ENCODE measurements around the gene OR7A5.
"Not testable (repeated sequence)": the region's sequence is repeated elsewhere in the genome, so short reads cannot be mapped to it uniquely, and the experiment has no call there.

Gene OR7A5

GRCh38 chr19:14809272-14810057, 25.5 kb downstream of the OR7A5 start:
- H3K4me3 ChIP-seq (ENCODE audit: low read length): no peak overlapping the region
- TF ChIP-seq ZNF274 (IDR thresholded peaks at IDR 0.05; ENCODE audit: low read depth, low read length): no peak

DNA sequence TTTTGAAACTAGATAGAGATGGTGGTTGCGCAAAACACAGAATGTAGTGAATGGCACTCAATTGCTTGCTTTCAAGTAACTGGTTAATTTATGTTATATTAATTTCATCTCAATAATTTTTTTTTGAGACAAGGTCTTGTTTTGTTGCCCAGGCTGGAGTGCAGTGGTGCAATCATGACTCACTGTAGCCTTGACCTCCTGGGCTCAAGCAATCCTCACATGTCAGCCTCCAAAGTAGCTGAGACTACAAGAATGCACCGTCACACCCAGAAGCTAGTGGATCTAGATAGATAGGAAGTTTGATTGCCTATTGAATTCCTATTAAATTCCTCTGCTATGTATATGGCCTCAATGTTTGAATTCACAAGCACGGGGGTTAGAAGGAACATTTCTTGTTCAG, 30.2 kb downstream of the OR7A5 start:
- no peak overlapping the region for H3K4me3 ChIP-seq (ENCODE audit: low read length)
- TF ChIP-seq ZNF274 (IDR thresholded peaks at IDR 0.05; ENCODE audit: low read depth, low read length): no peak

DNA sequence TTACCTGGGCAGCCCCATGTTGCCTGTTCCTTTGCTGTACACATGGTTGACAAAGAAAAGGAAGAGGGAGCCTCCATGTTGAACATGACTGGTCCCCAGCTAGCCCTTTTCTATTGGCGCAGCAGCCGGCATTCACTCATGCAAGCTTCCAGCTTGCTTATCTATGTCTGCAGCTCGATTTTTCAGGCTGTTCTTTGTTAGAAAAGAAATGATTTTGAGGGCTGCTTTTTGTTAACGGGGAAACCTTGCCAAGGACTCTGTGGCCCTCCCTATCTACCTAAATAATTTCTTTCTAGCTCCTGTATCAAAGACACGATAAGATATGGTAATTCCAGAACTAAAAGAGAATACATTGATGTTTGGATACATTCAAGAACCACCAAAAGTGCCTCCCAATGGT, 36.2 kb downstream of the OR7A5 start:
- H3K4me3 ChIP-seq (ENCODE audit: low read length): no peak overlapping the region
- TF ChIP-seq ZNF274 (IDR thresholded peaks at IDR 0.05; ENCODE audit: low read depth, low read length): no peak

DNA sequence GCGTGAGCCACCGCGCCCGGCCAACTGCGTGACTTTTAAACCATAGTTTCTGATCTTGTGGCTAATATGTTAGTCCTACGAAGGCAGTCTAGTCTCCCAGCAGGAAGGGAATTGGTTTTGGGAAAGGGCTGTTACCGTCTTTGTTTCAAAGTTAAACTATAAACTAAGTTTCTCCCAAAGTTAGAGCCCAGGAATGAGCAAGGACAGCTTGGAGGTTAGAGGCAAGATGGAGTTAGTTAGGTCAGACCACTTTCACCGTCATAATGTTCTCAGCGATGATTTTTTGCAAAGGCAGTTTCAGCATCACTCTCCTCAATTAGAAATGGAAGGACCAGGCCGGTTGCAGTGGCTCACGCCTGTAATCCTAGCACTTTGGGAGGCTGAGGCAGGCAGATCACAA, 39.0 kb downstream of the OR7A5 start:
- H3K4me3 ChIP-seq (ENCODE audit: low read length): no peak overlapping the region
- no peak for TF ChIP-seq ZNF274 (IDR thresholded peaks at IDR 0.05; ENCODE audit: low read depth, low read length)

DNA sequence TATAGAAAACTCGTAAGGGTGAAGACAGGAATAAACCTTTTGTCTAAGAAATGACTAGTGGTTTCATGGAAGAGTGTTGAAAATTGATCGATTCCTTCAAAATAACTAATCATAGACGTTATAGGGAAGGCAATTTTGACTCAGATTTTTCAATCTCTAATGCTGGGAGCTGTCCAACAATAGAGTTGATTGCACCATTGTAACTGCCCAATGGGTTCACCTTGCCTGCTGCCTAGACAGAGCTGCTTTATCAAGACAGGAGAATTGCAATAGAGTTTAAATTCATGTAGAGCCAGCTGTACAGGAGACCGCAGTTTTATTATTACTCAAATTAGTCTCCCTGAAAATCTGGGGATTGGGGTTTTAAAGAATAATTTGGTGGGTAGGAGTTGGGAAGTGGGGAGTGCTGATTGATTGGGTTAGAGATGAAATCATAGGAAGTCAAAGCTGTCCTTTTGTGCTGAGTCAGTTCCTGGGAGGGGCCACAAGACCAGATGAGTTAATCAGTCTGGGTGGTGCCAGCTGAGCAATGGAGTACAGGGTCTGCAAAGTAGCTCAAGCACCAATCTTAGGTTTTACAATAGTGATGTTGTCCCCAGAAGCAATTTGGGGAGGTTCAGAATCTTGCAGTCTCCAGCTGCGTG, 39.8 kb downstream of the OR7A5 start:
- no peak overlapping the region for H3K4me3 ChIP-seq (ENCODE audit: low read length)
- TF ChIP-seq ZNF274 (IDR thresholded peaks at IDR 0.05; ENCODE audit: low read depth, low read length): no peak

DNA sequence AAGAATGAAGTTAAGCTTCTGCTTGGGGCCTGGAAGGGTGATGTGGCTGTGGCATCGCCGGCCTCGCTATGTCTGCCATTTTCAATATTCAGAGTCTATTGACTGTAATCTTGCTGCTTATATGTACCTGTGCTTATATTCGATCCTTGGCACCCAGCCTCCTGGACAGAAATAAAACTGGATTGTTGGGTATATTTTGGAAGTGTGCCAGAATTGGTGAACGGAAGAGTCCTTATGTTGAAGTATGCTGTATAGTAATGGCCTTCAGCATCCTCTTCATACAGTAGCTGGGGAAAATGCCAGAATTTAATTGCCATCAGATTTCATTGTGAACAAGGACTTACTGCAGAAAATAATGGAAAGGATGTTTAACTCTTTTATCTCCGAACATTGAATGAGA, 42.7 kb downstream of the OR7A5 start:
- H3K4me3 ChIP-seq (ENCODE audit: low read length): not testable (repeated sequence)

DNA sequence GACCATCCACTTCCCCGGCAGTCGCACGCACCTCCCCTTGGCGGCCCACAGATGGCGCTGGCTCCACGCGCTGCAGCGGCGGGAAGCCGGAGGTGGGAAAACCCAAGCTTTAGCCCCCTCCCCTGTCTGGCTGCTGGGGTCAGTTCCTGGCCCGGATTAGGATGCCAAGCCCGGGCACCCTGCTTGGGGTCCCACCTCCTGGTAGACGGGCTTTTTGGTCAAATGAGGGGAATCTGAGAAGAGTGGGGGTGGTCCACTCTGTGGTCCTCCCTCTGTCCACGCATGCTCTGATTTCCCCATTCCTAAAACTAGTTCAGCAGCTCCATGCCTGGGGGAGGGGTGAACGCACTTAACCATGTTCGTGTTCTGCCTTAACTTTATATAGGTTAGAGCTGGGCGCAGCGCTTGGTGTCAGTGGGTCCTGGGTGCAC, 48.5 kb downstream of the OR7A5 start:
- TF ChIP-seq ZNF274 (IDR thresholded peaks at IDR 0.05; ENCODE audit: low read depth, low read length): no peak
- H3K4me3 ChIP-seq (ENCODE audit: low read length): no peak overlapping the region

- not testable (repeated sequence) for H3K4me3 ChIP-seq (ENCODE audit: low read length)
These were observed 49.7 kb downstream of the OR7A5 start for GRCh38 chr19:14785102-14785793.

- H3K4me3 ChIP-seq (ENCODE audit: low read length): not testable (repeated sequence)
These were observed 50.3 kb downstream of the OR7A5 start for GRCh38 chr19:14784730-14785101.

DNA sequence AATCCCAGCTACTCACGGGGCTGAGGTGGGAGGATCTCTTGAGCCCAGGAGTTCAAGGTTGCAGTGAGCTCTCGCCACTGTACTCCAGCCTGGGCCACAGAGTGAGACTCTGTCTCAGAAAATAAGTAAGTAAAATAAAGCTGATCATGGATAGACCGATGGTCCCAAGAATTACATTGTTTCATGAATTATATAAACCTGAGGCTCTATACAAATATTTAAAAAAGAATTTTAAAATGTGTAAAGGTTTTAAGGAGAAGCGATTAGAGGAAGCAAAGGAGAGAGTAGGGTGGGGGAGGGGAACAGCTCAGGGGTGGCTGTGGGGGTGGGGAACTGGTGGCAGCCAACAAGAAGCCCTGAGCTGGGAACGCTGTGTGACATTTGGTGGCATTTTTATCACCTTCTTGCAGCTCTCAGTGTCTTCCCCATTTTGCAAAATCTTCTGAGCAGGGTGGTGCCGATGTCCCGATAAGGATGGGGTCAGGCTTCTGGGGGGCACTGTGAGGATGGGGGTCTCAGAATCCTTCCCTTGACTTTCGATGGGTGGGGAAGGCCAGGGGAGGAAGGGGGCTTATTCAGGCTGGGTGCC, 51.5 kb downstream of the OR7A5 start:
- H3K4me3 ChIP-seq (ENCODE audit: low read length): not testable (repeated sequence)

DNA sequence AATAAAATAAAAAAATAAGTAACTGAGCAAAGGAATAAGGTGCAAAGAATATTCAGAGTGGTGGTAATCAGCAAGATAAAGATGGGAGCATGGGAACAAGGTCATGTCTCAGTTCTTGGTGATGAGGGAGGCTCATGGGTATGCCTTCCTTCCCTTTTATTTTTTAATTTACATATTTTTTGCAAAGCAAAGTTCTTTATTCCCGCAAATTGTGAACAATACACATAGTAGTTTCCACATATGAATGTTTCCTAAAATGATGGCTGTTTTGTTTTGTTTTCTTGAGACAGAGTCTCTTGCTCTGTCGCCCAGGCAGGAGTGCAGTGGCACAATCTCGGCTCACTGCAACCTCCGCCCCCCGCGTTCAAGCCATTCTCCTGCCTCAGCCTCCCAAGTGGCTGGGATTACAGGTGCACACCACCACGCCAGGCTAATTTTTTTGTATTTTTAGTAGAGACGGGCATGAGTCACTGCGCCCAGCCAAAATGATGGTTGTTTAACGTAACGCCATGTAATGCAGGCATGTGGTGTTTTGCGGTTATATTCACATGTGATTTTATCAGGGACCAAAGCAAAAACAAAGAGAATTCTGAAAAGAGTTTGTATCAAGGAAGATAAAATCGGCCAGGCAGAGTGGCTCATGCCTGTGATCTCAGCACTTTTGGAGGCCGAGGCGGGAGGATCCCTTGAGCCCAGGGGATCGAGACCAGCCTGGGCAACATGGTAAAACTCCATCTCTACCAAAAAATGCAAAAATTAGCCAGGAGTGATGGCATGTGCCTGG, 52.2 kb downstream of the OR7A5 start:
- no peak overlapping the region for H3K4me3 ChIP-seq (ENCODE audit: low read length)
- TF ChIP-seq ZNF274 (IDR thresholded peaks at IDR 0.05; ENCODE audit: low read depth, low read length): no peak

DNA sequence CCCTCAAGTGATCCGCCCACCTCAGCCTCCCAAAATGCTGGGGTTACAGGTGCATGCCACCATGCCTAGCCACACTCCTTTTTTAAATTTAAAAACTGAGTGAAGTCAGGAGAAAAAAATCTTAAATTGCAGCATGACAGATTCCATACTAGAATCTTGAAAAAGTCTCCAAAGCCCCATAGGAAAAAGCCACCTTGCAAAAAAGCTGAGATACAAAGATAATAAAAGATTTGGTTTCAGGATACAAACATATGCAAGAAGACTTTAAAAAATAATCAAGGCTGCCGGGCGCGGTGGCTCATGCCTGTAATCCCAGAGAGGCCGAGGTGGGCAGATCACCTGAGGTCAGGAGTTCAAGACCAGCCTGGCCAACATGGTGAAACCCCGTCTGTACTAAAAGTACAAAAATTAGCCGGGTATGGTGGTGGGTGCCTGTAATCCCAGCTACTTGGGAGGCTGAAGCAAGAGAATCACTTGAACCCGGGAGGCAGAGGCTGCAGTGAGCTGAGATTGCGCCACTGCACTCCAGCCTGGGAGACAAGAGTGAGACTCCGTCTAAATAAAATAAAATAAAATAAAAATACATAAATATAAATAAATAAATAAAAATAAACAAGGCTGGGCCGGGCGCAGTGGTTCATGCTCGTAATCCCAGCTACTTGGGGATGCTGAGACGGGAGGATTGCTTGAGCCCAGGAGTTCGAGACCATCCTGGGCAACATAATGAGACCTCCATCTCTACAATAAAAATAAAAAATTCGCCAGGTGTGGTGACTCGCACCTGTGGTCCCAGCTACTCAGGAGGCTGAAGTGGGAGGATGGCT, 53.1 kb downstream of the OR7A5 start:
- H3K4me3 ChIP-seq (ENCODE audit: low read length): not testable (repeated sequence)

DNA sequence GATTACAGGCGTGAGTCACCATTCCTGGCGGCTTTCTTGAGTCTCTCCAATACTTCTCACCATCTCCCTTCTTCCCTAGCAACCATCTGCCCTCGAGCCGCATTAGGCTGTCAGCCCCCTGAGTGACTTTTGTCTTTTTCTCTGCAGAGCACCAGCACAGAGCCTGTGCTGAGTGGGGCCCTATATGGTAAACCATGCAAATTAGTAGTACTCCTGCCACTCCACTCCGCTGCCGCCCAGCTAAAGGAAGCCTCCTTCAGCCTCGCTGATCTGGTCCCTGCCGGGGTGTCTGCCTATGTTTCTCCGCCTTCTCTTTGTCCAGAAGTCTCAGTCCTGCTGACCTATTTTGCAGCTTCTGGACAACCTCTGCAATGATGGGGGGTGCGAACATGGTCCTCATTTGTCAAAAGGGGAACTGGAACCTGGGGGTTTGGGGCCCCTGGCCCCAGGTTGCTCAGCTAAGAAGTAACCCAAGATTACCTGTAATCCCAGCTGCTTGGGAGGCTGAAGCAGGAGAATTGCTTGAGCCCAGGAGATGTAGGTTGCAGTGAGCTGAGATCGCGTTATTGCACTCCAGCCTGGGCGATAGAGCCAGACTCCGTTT, 54.3 kb downstream of the OR7A5 start:
- H3K4me3 ChIP-seq (ENCODE audit: low read length): not testable (repeated sequence)
